Measurements from ENCODE around the gene N4BP3.
"Not testable (repeated sequence)": the region's sequence is repeated elsewhere in the genome, so short reads cannot be mapped to it uniquely, and the experiment has no call there.

N4BP3 gene

DNA sequence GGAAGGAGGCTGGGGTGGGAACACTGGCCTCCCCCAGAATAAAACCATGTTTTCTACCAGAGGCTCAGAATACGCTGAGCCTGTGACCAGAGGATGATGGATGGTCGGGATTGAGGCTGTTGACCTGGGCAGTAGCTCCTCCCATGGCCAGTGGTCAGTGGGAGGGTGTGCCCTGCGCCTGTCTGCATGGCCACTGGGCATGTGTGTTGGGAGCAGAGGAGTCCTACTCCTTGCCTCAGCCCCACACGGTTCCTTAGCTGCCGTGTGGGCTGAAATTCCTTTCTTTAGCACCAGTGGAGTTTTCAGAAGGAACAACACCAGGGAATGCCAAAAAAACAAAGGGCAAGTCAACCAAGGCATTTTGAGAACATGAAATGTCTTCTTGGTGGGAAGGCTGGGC lies 9.0 kb downstream of the N4BP3 start:
- no peak for DNase-seq (ENCODE audit: low spot score)

DNA sequence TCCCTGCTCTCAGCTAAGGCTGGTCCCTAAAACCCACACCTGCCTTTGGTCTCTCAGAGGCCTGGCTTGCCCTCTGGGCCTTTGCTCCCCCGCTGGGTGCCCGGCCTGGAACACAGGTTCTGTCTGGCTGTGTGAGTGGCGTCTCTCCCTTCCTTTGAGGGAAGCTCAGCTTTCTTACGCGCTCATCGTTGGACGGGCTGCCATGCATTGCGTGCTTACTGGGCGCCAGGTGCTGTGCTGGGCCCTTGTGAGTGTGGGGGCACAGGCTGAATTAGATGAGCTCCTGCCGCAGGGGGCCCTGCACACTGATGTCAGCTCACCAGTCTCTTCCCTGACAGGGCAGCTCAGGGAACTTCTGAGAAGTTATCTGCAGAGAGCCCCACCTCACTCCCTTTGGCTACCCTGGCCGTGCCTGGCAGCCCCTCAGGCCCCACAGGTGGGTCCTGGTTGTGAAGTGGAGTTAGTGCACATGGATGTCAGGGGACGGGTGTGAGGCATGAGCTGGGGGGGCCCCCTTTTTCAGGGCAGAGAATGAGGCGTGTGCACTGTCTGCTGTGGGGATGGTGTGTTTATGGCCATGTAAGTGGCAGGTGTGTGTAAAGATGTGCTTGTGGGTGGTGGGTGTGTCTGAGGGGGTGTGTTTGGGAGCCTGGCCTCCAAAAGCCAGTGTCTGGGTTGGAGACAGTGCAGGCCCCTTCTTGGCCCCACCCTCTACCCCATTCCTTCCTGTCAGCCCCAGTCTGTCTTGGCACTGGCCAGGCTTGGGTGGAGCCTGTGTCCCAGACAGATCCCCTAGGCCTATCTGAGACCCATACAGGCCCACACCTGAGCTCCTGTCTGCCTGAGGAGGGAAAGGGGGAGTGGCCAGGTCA lies 10.0 kb downstream of the N4BP3 start:
- no peak for DNase-seq (ENCODE audit: low spot score)

DNA sequence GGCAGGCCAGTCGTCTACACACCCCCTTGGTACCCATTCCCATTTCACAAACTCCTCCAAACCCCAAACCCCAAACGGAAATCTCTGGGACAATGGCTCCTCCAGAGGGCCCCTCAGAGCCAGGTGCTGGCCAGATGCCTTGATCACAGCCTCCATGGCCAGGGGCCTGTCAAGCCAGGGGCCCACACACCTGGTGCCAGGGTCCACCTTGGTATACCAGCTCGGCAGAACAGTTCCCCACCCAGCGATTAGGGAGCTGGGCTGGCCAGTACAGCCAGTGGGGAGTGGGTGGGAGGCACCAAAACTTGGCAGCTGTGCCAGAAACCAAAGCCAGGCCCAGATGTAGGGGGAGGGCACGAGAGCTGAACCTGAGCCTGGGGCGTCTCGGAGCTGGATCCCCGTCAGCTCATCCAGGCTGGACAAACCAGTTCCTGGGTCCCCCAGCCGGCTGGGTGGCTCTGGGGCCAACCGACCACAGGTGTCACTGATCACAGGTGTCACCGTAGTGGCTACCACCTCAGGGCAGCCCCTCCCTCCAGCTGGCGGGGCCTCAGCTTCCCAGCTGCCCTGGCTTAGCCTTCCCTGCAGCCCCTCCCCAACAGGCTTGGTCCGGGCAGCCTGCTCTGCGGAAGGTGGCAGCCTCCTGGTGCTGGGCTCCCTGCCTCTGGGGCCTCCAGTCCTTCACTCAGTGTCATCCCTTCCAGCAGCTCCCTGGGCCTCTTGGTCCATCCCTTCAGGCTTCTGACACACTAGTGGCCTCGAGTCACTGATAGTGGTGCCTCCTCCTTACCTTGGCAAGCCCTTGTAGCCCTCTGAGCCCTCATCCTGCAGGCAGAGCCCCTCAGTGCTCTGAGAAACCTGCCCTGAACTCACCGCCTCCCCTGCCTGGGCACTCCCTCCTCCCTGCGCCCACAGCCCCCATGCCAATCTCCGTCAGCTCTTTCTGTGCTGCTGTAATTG lies 10.9 kb downstream of the N4BP3 start:
- DNase-seq (ENCODE audit: low spot score) = no peak

DNA sequence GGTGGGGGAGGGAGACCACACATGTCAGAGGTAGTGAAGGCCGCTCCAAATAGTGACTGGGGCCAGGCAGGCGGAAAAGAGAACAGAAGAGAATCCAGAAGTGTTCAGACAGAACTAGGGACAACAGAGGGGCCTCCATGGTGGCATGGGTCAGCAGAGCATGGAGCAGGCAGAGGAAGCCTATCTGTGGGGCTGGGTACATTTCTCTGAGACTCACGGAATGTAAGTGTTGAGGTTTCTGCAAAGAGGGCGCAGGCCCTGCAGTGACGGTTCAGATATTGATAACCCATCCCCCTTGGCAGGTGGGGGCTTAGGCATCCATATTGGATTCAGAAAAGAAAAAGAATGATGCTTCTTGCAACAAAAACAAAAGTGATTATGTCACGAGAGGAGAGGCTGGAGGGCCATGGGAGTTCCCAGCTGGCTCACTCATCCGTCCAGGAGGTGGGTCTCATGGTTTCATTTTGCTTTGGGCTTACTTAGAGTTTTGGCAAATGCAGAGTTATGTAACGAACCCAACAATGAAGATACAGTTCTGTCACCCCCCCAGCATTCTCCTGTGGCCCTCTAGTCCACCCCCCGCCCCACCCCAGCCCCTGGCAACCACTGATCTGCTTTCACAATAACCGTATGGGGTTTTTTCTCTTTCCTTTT lies 12.0 kb downstream of the N4BP3 start:
- DNase-seq (ENCODE audit: low spot score) = no peak

DNA sequence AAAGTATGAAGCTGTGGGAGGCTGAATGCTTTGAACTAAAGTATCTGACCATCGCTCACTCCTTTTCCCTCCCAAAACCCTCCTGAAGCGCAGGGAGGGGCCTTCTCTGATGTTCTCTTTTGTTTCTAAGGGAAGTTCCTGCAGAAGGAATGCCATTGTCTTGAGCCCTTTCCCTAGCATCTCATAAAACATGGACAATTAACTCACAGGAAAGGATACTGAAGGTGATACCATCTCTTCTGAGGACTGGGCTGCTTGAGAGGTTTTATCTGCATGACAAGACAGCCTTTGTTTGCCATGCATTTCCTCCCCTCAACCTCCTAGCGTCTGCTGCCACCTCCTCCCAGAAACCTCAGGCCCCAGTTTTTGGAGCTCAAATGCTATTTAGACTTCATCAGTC lies 13.2 kb downstream of the N4BP3 start:
- no peak for DNase-seq (ENCODE audit: low spot score)

DNA sequence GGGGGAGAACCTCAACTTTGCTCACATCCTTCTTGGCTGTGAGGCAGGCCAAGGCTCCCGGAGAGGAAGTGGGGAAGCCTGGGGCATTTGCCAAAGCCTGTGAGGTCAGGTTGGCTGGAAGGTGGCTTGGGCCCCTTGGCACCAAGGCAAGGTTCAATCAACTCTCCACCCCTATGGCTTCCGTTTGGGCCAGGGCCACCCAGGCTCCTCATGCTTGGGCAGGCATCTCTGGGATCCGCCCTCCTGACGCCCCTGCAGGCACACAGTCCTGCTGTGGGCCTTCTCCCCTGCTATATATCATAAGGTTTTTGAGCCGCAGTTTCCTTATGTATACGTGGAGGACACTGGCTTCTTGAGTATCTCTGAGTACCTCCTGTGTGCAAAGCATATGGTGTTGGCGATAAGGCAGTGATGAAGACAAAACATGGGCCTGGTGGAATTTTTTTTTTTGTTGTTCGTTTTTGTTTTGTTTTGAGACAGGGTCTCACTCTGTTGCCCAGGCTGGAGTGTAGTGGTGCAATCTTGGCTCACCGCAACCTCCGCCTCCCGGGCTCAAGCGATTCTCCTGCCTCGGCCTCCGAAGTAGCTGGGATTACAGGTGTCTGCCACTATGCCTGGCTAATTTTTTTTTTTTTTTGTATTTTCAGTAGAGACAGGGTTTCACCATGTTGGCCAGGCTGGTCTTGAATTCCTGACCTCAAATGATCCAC lies 14.1 kb downstream of the N4BP3 start:
- not testable (repeated sequence) for DNase-seq (ENCODE audit: low spot score)

DNA sequence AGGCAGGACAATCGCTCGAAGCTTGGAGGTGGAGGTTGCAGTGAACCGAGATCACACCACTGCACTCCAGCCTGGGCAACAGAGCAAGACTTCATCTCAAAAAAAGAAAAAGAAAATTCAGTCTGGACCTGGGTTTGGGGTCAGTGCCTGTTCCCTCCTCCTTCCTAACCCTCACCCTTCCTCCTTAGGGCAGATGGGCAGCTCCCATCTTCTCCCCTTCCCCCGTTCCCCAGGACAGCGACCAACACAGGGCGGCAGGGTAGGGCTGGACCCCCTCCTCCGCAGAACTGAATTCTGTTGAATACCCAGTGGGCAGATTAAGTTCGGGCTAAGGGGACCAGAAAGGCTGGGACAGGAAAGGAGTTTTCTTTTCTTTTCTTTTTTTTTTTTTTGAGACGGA lies 16.0 kb downstream of the N4BP3 start:
- DNase-seq (ENCODE audit: low spot score) = no peak

DNA sequence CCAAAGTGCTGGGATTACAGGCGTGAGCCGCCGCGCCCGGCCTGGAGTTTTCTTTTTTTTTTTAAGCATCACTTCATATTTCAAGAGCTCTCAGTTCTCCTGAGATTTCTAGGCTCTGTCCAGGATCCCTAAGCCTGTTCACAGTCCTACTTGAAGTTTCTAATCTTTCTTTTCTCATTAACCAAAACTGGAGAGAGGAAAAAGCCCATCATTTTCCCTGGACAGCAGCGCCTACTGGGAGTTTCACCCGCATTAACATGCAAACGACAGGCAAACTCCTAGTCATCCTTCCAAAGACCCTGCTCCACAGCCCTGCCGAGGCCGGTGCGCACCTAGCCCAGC lies 16.9 kb downstream of the N4BP3 start:
- DNase-seq (ENCODE audit: low spot score) = not testable (repeated sequence)

DNA sequence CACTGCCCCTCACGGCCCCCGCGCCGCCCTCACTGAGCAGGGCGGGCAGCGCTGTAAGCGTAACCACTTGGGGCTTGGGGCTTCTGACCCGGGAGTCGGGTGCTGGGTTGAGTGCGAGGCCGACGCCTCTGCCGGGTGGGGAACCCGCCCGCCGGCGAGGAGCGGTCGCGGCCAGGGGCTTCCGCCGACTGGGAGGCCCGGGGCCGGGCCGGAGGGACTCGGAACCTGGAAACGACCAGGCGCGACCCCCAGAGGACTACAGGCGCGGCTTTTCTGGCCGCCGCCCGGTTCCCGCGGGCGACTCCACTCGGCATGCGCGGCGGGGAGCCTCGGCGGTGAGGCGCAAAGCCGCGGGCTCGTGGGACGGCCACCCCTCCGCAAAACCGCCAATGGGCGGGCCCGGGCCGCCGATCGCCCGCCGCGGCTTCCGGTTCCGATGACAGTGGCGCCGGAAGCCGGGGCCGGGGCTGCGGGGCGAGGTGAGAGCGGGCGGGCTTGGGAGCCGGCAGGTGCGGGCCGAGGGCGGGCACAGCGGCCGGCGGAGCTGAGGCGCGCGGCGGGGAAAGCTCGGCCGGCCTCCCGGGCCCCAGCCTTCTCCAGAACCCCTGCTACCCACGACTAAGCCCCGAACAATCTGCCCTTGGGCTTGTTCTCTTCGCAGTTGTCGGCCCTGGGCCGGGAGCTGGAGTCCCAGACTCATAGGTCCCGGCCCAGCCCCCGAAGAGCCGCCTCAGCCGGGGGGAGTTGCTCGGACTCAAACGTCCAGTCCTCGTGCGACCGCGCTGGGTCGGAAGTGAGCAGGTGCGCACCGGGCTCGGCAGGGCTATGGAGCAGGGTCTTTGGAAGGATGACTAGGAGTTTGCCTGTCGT lies 17.5 kb downstream of the N4BP3 start, which contains the start of gene RMND5B:
TSS of gene RMND5B (plus strand) at position 439 of the 870 bp plus-strand sequence. CDS start 7,106 bp downstream, outside the sequence.
- DNase-seq (ENCODE audit: low spot score) = peak; percentile 83

DNA sequence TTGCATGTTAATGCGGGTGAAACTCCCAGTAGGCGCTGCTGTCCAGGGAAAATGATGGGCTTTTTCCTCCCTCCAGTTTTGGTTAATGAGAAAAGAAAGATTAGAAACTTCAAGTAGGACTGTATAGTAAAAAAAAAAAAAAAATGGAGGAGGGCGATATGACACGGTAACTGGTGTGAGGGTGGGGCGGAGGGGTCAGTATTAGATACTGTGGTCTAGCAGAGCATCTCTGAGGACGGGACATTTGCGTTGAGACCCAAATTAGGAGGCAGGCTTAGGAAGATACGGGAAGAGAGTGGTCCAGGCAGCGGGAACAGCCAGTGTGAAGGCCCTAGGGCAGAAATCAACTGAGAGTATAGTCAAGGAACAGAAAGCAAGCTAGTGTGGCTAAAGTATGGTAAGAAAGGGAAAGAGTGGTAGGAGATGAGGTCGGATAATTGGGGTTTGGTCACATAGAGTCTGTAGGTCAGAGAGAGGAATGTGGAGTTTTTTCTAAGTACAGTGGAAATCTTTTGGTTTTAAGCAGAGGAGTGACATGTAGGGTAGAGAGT lies 18.2 kb downstream of the N4BP3 start:
- no peak for DNase-seq (ENCODE audit: low spot score)

DNA sequence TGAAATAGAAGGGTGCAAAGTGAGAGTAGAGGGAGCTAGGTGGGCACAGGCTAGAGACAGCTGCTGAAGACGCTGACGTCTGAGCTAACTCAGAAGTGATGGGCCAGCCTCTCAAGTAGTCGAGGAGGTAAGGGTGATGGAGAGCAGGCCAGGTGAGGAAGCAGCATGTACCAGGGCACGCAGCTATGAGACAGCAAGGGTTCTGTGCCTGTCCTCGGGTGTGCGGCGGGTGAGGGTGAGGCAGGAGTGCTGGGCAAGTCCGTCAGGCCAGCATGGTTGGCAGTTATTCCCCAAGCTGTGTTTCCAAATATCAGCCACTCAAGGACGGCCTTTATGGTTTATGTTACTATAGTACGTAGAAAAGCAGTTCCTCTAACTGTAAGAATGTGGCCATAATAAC lies 23.7 kb downstream of the N4BP3 start:
- no peak for DNase-seq (ENCODE audit: low spot score)

DNA sequence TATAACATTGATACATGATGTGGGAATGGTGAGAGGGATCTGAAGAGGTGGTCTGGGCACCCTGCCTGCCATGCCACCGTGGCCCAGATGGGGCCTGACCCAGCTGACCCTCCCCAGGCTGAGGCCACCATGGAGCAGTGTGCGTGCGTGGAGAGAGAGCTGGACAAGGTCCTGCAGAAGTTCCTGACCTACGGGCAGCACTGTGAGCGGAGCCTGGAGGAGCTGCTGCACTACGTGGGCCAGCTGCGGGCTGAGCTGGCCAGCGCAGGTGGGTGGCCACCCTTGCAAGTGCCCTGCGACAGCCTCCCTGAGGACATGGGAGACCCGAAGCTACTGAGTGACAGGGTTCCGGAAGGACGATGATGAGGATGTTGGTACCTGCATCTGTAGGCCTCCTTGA lies 24.7 kb downstream of the N4BP3 start:
- DNase-seq (ENCODE audit: low spot score) = no peak

DNA sequence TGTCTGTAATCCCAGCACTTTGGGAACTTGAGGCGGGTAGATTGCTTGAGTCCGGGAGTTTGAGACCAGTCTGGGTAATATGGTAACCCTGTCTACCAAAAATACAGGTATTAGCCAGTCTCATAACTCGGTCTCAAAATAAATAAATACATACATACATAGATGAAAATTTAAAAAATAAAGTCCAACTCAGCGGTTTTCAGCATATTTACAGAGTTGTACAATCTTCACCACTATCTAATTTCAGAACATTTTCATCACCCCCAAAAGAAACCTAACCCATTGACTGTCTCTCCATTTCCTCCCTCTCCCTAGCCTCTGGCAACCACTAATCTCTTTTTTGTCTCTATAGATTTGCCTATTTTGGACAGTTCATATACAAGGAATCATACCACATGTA lies 28.2 kb downstream of the N4BP3 start:
- DNase-seq (ENCODE audit: low spot score) = no peak

DNA sequence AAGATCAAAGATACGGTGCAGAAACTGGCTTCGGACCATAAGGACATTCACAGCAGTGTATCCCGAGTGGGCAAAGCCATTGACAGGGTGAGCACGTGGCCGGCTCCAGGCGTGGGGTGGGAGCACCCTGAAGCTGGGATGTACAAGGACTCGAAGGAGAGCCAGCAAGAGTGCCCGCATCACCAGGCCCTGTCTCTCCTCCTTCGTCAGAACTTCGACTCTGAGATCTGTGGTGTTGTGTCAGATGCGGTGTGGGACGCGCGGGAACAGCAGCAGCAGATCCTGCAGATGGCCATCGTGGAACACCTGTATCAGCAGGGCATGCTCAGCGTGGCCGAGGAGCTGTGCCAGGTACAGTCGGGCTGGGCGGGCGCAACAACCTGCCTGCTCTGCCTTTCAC lies 29.3 kb downstream of the N4BP3 start:
- no peak for DNase-seq (ENCODE audit: low spot score)

DNA sequence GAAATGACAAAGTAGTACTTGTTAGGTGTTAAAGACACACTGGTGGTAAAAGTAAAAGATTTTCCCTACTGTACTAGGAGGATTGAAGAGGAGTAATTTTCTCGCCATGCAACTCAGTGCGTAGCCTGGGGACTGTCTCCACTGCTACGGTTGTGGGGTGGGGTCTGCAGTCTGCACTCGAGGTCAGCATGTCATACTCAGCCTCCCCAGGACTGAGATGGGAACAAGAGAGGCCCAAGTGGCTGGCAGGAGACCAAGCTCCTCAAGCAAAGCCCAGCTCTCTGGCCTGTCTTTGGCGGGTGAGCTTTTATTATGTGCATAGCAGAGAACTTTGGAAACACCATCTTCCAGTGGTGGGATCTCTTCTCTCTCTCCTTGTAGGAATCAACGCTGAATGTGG lies 29.9 kb downstream of the N4BP3 start:
- no peak for DNase-seq (ENCODE audit: low spot score)

DNA sequence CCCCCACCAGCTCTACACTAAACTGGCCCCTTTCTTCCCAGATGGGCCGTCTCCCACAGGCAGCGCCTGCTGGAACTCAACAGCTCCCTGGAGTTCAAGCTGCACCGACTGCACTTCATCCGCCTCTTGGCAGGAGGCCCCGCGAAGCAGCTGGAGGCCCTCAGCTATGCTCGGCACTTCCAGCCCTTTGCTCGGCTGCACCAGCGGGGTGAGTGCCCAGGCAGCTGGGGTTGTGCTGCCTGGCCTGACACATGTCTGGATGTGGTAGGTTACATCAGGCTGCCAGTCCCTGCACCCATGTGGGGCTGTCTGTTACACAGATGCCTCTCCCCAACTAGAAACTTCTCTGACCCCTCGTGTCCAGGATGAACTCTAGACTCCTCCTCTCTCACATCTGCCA lies 30.6 kb downstream of the N4BP3 start:
- no peak for DNase-seq (ENCODE audit: low spot score)

DNA sequence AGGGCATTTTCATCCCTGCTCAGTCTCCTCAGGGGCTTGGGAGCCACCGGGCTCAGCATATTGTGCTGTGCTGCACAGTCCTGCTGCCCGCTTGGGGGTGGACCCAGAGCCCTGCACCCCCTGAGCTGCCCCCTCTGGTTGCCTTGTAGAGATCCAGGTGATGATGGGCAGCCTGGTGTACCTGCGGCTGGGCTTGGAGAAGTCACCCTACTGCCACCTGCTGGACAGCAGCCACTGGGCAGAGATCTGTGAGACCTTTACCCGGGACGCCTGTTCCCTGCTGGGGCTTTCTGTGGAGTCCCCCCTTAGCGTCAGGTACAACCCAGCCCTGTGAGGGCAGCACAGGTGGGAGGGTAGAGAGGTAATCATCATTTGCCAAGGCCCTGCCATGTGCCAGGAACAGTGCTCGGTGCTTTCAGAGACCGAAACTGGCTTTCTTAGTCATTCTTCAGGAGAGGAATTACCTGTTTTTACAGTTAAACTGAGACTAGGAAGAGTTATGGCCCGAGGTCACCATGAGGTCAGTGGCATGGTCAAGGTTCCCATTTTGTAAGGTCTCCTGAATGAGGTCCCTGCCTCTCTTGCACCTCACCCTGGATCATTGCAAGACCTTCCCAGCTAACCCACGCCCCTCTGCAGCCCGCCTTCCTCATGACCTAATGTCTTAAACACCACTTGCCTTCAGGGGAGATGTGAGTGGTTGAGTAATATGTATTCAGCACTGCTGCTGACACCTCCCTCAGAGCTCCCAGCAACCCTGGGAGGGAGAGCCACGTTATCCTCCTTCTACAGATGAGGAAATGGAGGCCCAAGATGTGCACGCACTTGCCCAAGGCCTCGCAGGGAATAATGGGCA lies 32.9 kb downstream of the N4BP3 start:
- peak; percentile 34 for DNase-seq (ENCODE audit: low spot score)

DNA sequence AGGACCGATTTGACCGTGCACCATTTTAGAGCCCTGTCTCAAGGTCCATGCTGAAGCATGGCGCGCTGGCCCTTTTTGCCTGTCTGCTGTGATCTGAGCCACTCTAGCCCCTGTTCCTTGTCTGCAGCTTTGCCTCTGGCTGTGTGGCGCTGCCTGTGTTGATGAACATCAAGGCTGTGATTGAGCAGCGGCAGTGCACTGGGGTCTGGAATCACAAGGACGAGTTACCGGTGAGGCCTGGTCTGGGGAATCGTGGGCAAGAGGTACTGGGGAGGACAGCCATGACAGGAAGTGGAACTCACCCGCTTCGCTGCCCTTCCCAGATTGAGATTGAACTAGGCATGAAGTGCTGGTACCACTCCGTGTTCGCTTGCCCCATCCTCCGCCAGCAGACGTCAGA lies 34.1 kb downstream of the N4BP3 start:
- no peak for DNase-seq (ENCODE audit: low spot score)

DNA sequence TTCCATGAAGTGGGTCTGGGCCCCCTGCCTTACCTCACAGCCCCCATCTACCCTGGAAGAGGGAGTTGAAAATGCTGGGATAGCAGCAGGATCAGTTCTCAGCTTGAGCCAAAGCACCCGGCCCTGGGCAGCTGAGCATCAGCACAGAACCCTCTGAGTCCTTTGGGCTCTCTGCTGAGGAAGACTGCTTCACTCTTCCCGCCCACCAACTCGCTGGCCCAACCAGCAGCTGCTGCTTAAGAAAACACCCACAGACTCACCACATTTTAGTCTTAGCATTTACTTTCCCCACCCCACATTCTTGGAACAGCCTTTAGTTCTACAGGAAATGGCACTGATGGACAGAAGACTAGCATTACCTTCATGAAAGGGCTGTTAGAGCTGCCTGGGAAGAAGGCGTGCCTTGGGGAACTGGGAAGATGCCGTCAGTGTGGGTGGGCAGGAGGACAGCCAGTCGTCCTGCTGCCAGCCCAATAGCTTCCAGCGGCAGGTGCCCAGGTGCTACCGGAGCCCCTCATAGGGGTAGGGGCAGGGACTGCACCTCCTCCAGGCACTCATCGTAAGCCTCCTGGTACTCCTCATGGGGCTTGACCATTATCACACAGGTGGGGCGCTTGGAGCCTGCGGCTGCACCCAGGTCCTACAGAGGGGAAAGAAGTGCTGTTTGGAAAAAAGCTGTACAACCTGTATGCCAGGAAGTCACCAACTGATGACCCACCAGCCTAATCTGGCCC lies 36.0 kb downstream of the N4BP3 start:
- peak; percentile 43 for DNase-seq (ENCODE audit: low spot score)
